H9 (cell line): ENCODE measurements around the gene ASCC3. TPM values are rescaled to one million over a fixed set of nuclear protein-coding genes. Genes with fewer than 3 reads are reported as not detected.

Source experiments
- DNase-seq: peaks from one replicate; pipeline ENCODE4 v3.0.0-alpha.2; 2017
- H2AFZ ChIP-seq: one replicate; pipeline ENCODE4 v1.6.1; 2013; ENCODE audit warnings: mild to moderate bottlenecking, low read length, control low read depth, moderate library complexity
- H2AK5ac ChIP-seq: 2 replicates; pipeline ENCODE4 v1.6.1; 2013; ENCODE audit warnings: low read length, control low read depth, mixed read lengths; ENCODE audit not compliant: insufficient read length
- H2BK120ac ChIP-seq: one replicate; pipeline ENCODE4 v1.6.1; 2013; ENCODE audit warnings: low read depth, mild to moderate bottlenecking, low read length, control low read depth, inconsistent platforms; ENCODE audit not compliant: poor library complexity, severe bottlenecking
- H2BK12ac ChIP-seq: 2 replicates; pipeline ENCODE4 v1.6.1; 2013; ENCODE audit warnings: low read length, control low read depth, mixed read lengths, low read depth; ENCODE audit not compliant: insufficient read length
- H2BK15ac ChIP-seq: 2 replicates; pipeline ENCODE4 v1.6.1; 2013; ENCODE audit warnings: low read depth, low read length, control low read depth
- H2BK20ac ChIP-seq: one replicate; pipeline ENCODE4 v1.6.1; 2013; ENCODE audit warnings: low read depth, mild to moderate bottlenecking, low read length, control low read depth, inconsistent platforms; ENCODE audit not compliant: poor library complexity, severe bottlenecking
- H2BK5ac ChIP-seq: 2 replicates; pipeline ENCODE4 v1.6.1; 2013; ENCODE audit warnings: low read length, control low read depth, mixed read lengths; ENCODE audit not compliant: insufficient read length
- H3K14ac ChIP-seq: 2 replicates; pipeline ENCODE4 v1.6.1; 2013; ENCODE audit warnings: low read length, control low read depth; ENCODE audit not compliant: insufficient read depth
- H3K18ac ChIP-seq: 2 replicates; pipeline ENCODE4 v1.6.1; 2013; ENCODE audit warnings: low read depth, mild to moderate bottlenecking, mixed read lengths, low read length, control low read depth; ENCODE audit not compliant: insufficient read length
- H3K23ac ChIP-seq: 2 replicates; pipeline ENCODE4 v1.6.1; 2013; ENCODE audit warnings: low read length, control low read depth, mixed read lengths, low read depth; ENCODE audit not compliant: insufficient read length
- H3K23me2 ChIP-seq: 2 replicates; pipeline ENCODE4 v1.6.1; 2013; ENCODE audit warnings: low read depth, mild to moderate bottlenecking, mixed read lengths, low read length, control low read depth; ENCODE audit not compliant: insufficient read length, poor library complexity, severe bottlenecking
- H3K27ac ChIP-seq: 2 replicates; pipeline ENCODE4 v1.5.1; 2013; ENCODE audit warnings: low read length, control low read depth, mixed read lengths, low read depth; ENCODE audit not compliant: insufficient read length
- H3K27me3 ChIP-seq: 2 replicates; pipeline ENCODE4 v1.6.1; 2013; ENCODE audit warnings: low read length, control low read depth, inconsistent platforms; ENCODE audit not compliant: insufficient read depth
- H3K4ac ChIP-seq: 2 replicates; pipeline ENCODE4 v1.6.1; 2013; ENCODE audit warnings: low read depth, mild to moderate bottlenecking, control low read depth, inconsistent platforms, low read length, moderate library complexity
- H3K4me1 ChIP-seq: 2 replicates; pipeline ENCODE4 v1.6.1; 2013; ENCODE audit warnings: low read length, control low read depth, inconsistent platforms; ENCODE audit not compliant: insufficient read depth
- H3K4me2 ChIP-seq: 2 replicates; pipeline ENCODE4 v1.6.1; 2013; ENCODE audit warnings: low read length, control low read depth, mixed read lengths; ENCODE audit not compliant: insufficient read length, insufficient read depth
- H3K56ac ChIP-seq: 2 replicates; pipeline ENCODE4 v1.6.1; 2013; ENCODE audit warnings: low read depth, mild to moderate bottlenecking, mixed read lengths, low read length, control low read depth; ENCODE audit not compliant: insufficient read length
- H3K79me1 ChIP-seq: 2 replicates; pipeline ENCODE4 v1.6.1; 2013; ENCODE audit warnings: low read depth, mild to moderate bottlenecking, moderate library complexity, low read length, control low read depth, inconsistent platforms; ENCODE audit not compliant: insufficient read depth, poor library complexity, severe bottlenecking
- H3K79me2 ChIP-seq: 2 replicates; pipeline ENCODE4 v1.6.1; 2013; ENCODE audit warnings: low read length, control low read depth, inconsistent platforms; ENCODE audit not compliant: insufficient read depth
- H3K9ac ChIP-seq: 2 replicates; pipeline ENCODE4 v1.6.1; 2013; ENCODE audit warnings: low read length, control low read depth, mixed read lengths; ENCODE audit not compliant: insufficient read length; ENCODE audit errors: extremely low read depth
- H3K9me3 ChIP-seq: one replicate; pipeline ENCODE4 v1.6.1; 2013; ENCODE audit warnings: low read depth, low read length, inconsistent platforms; ENCODE audit not compliant: control insufficient read depth
- H3T11ph ChIP-seq: one replicate; pipeline ENCODE4 v1.6.1; 2013; ENCODE audit warnings: mild to moderate bottlenecking, low read length, control low read depth, inconsistent platforms
- H4K20me1 ChIP-seq: one replicate; pipeline ENCODE4 v1.6.1; 2013; ENCODE audit not compliant: control insufficient read depth, insufficient read length, insufficient read depth
- H4K5ac ChIP-seq: 2 replicates; pipeline ENCODE4 v1.6.1; 2013; ENCODE audit warnings: low read depth, mild to moderate bottlenecking, mixed read lengths, low read length, control low read depth; ENCODE audit not compliant: insufficient read length
- H4K8ac ChIP-seq: replicated peaks from 2 replicates; pipeline ENCODE4 v1.6.1; 2013; ENCODE audit warnings: low read length, control low read depth, mixed read lengths, low read depth; ENCODE audit not compliant: insufficient read length
- H4K91ac ChIP-seq: 2 replicates; pipeline ENCODE4 v1.6.1; 2013; ENCODE audit warnings: low read depth, mild to moderate bottlenecking, moderate library complexity, mixed read lengths, low read length, control low read depth; ENCODE audit not compliant: insufficient read length
- H3K27ac Mint-ChIP-seq, 3 experiments: 2 replicates in 2 of 3; 3 replicates in 1 of 3; pipeline ENCODE4 v1.8.0; 2020 to 2021; ENCODE audit warnings: mixed read lengths in 3 of 3, mild to moderate bottlenecking in 1 of 3, moderate library complexity in 1 of 3
- H3K27me3 Mint-ChIP-seq: 2 replicates; pipeline ENCODE4 v1.8.0; 2021; ENCODE audit warnings: low read depth, mild to moderate bottlenecking, moderate library complexity, mixed read lengths
- H3K36me3 Mint-ChIP-seq, 3 experiments: 2 replicates in 2 of 3; 3 replicates in 1 of 3; pipeline ENCODE4 v1.8.0; 2020 to 2021; ENCODE audit warnings: low read depth in 3 of 3, mixed read lengths in 3 of 3; ENCODE audit not compliant: insufficient read depth in 1 of 3
- H3K4me1 Mint-ChIP-seq, 2 experiments: 2 replicates each; pipeline ENCODE4 v1.8.0; 2020; ENCODE audit warnings: mixed read lengths in 2 of 2
- H3K4me3 Mint-ChIP-seq, 2 experiments: 2 replicates in 1 of 2; 3 replicates in 1 of 2; pipeline ENCODE4 v1.8.0; 2020 to 2021; ENCODE audit warnings: mild to moderate bottlenecking in 2 of 2, mixed read lengths in 2 of 2, moderate library complexity in 1 of 2
- H3K9me3 Mint-ChIP-seq, 2 experiments: 2 replicates in 1 of 2; 3 replicates in 1 of 2; pipeline ENCODE4 v1.8.0; 2020; ENCODE audit warnings: mild to moderate bottlenecking in 2 of 2, mixed read lengths in 2 of 2, moderate library complexity in 1 of 2
- CTCF ChIP-seq: fragments of 200-600 bp; sonication (generic); conservative IDR thresholded peaks from 3 replicates; pipeline ENCODE4 v1.8.0; 2021; ENCODE audit warnings: antibody characterized with exemption, mild to moderate bottlenecking
- WGBS: extraction: QIAGEN DNeasy Blood & Tissue Kit; methylation state at CpG from one replicate; pipeline ENCODE4 v1.1.7; 2013; ENCODE audit warnings: missing lambda C conversion rate, low lambda C conversion rate, mixed read lengths; ENCODE audit not compliant: insufficient read length; ENCODE audit errors: extremely low coverage; 5-methylcytosine and 5-hydroxymethylcytosine counted together
- total RNA-seq: library from RNA; stranded (reverse); gene quantifications from 2 replicates; pipeline ENCODE4 v1.2.1, GENCODE V29; 2021

ASCC3 gene
- total RNA-seq, 1 experiment from 2014 or later: 63.8 TPM

- H3K23ac ChIP-seq: no peak overlapping the region
- no peak overlapping the region for H3K27ac Mint-ChIP-seq
- H3K4me1 ChIP-seq: no peaks in the 10 kb centered on the region
- no peak overlapping the region for H2BK5ac ChIP-seq
- no peak overlapping the region for H3T11ph ChIP-seq
- H4K20me1 ChIP-seq: no peaks in the 10 kb centered on the region
- no peaks in the 10 kb centered on the region for H3K9me3 Mint-ChIP-seq
- no peak overlapping the region for H3K4me2 ChIP-seq
- no peak overlapping the region for H3K14ac ChIP-seq
- H3K4me3 Mint-ChIP-seq: no peak overlapping the region
- no peaks in the 10 kb centered on the region for H3K79me2 ChIP-seq
- H3K56ac ChIP-seq: no peak overlapping the region
- no peak overlapping the region for H2BK120ac ChIP-seq
- H2AFZ ChIP-seq: no peak overlapping the region
- H4K8ac ChIP-seq: no peak overlapping the region
- no peaks in the 10 kb centered on the region for H3K79me1 ChIP-seq
- no peak overlapping the region for H2BK12ac ChIP-seq
- no peak for TF ChIP-seq CTCF
- H3K9ac ChIP-seq: no peak overlapping the region
- H3K23me2 ChIP-seq: no peaks in the 10 kb centered on the region
- no peak overlapping the region for H3K4ac ChIP-seq
- no peak overlapping the region for H2AK5ac ChIP-seq
- H3K9me3 ChIP-seq: no peaks in the 10 kb centered on the region
- H3K27me3 Mint-ChIP-seq: no peaks in the 10 kb centered on the region
- peaks cover 0 to 13% (median 7%) of the 10 kb centered on the region in 3 experiments; a peak in 3 of 7 replicates for H3K36me3 Mint-ChIP-seq
- H4K91ac ChIP-seq: no peak overlapping the region
- no CpG with 5 or more reads among the region's 1 CpG for WGBS
- no peaks in the 10 kb centered on the region for H3K4me1 Mint-ChIP-seq
- H3K27me3 ChIP-seq: no peaks in the 10 kb centered on the region
- no peak overlapping the region for H4K5ac ChIP-seq
- DNase-seq: no peak
- no peak overlapping the region for H2BK20ac ChIP-seq
- H3K18ac ChIP-seq: no peak overlapping the region
- no peak overlapping the region for H3K27ac ChIP-seq
- H2BK15ac ChIP-seq: no peak overlapping the region
Observed at GRCh38 chr6:100599088-100599770, 281.9 kb downstream of the ASCC3 start.
